Measurements from ENCODE around the gene FANCF.

GRCh38 chr11:22640862-22641261, 15.2 kb upstream of the FANCF start:
- no peak for TF ChIP-seq CTCF (IDR thresholded peaks at IDR 0.05; ENCODE audit: low read length)
- no peak for TF ChIP-seq EZH2 (optimal IDR thresholded peaks at IDR 0.05; ENCODE audit: low read depth, low read length)

Data from MM.1S (cell line).